ENCODE data around the gene ARHGAP27.
A peak's percentile ranks its signal among the peaks of the same experiment; 100 is the strongest.

ARHGAP27 gene

GRCh38 chr17:45431531-45432404 is 902 bp downstream of the ARHGAP27 start:
- Histone ChIP-seq H3K9me3 (no peaks in the 10 kb centered on the region), H3K4me1 (ENCODE audit: control insufficient read depth in 1 of 2, insufficient read depth in 1 of 2, low read depth in 1 of 2, low read length in 1 of 2) (peaks cover 51 to 57% of the 10 kb centered on the region in 2 experiments), H3K36me3 (peaks cover 52% of the 10 kb centered on the region), H3K27me3 (no peaks in the 10 kb centered on the region), H3K27ac (peak overlapping the region; percentile 88), H3K4me3 (ENCODE audit: low read depth in 1 of 2, low read length in 1 of 2) (peak overlapping the region; percentile 94 to 96)
- TF ChIP-seq CTCF (IDR thresholded peaks at IDR 0.05), result no peak

GRCh38 chr17:45430738-45431530 is 1.7 kb downstream of the ARHGAP27 start:
- peak overlapping the region; percentile 88 for H3K27ac ChIP-seq
- H3K9me3 ChIP-seq, result no peaks in the 10 kb centered on the region
- H3K27me3 ChIP-seq, result no peaks in the 10 kb centered on the region
- peaks cover 48% of the 10 kb centered on the region for H3K36me3 ChIP-seq
- H3K4me1 ChIP-seq (ENCODE audit: control insufficient read depth in 1 of 2, insufficient read depth in 1 of 2, low read depth in 1 of 2, low read length in 1 of 2), result peaks cover 59 to 63% of the 10 kb centered on the region in 2 experiments
- no peak for TF ChIP-seq CTCF (IDR thresholded peaks at IDR 0.05)
- H3K4me3 ChIP-seq (ENCODE audit: low read depth in 1 of 2, low read length in 1 of 2), result peak overlapping the region; percentile 94 to 96

- TF ChIP-seq CTCF (IDR thresholded peaks at IDR 0.05), result no peak
These were observed 2.5 kb downstream of the ARHGAP27 start for GRCh38 chr17:45430006-45430737.

GRCh38 chr17:45429339-45430005 is 3.2 kb downstream of the ARHGAP27 start:
- no peak for TF ChIP-seq CTCF (IDR thresholded peaks at IDR 0.05)
- H3K9me3 ChIP-seq, result no peaks in the 10 kb centered on the region
- peak overlapping the region; percentile 63 to 67 for H3K4me3 ChIP-seq (ENCODE audit: low read depth in 1 of 2, low read length in 1 of 2)
- peaks cover 37% of the 10 kb centered on the region for H3K36me3 ChIP-seq
- peaks cover 68 to 77% of the 10 kb centered on the region in 2 experiments for H3K4me1 ChIP-seq (ENCODE audit: control insufficient read depth in 1 of 2, insufficient read depth in 1 of 2, low read depth in 1 of 2, low read length in 1 of 2)
- H3K27ac ChIP-seq, result peak overlapping the region; percentile 96
- H3K27me3 ChIP-seq, result no peaks in the 10 kb centered on the region

More at GRCh38 chr17:45430006-45430737, 2.5 kb downstream of the ARHGAP27 start:
- Histone ChIP-seq H3K4me3 (ENCODE audit: low read depth in 1 of 2, low read length in 1 of 2) (peak overlapping the region; percentile 94 to 96), H3K4me1 (ENCODE audit: control insufficient read depth in 1 of 2, insufficient read depth in 1 of 2, low read depth in 1 of 2, low read length in 1 of 2) (peaks cover 67 to 70% of the 10 kb centered on the region in 2 experiments), H3K27me3 (no peaks in the 10 kb centered on the region), H3K27ac (peak overlapping the region; percentile 88), H3K36me3 (peaks cover 40% of the 10 kb centered on the region), H3K9me3 (no peaks in the 10 kb centered on the region)

- peaks cover 68 to 79% of the 10 kb centered on the region in 2 experiments for H3K4me1 ChIP-seq (ENCODE audit: control insufficient read depth in 1 of 2, insufficient read depth in 1 of 2, low read depth in 1 of 2, low read length in 1 of 2)
- peak overlapping the region; percentile 63 to 67 for H3K4me3 ChIP-seq (ENCODE audit: low read depth in 1 of 2, low read length in 1 of 2)
- H3K27me3 ChIP-seq, result no peaks in the 10 kb centered on the region
- no peaks in the 10 kb centered on the region for H3K9me3 ChIP-seq
- H3K27ac ChIP-seq, result peak overlapping the region; percentile 96
- TF ChIP-seq CTCF (IDR thresholded peaks at IDR 0.05), result no peak
- peaks cover 33% of the 10 kb centered on the region for H3K36me3 ChIP-seq
These were observed 3.7 kb downstream of the ARHGAP27 start for GRCh38 chr17:45428931-45429338.

Data from neutrophil (primary cell).